ENCODE results near the gene AOPEP. TPM values are rescaled to one million over a fixed set of nuclear protein-coding genes. Genes with fewer than 3 reads are reported as not detected.

Gene AOPEP
- total RNA-seq, 2 experiments from 2014 or later = 9.5 TPM

DNA sequence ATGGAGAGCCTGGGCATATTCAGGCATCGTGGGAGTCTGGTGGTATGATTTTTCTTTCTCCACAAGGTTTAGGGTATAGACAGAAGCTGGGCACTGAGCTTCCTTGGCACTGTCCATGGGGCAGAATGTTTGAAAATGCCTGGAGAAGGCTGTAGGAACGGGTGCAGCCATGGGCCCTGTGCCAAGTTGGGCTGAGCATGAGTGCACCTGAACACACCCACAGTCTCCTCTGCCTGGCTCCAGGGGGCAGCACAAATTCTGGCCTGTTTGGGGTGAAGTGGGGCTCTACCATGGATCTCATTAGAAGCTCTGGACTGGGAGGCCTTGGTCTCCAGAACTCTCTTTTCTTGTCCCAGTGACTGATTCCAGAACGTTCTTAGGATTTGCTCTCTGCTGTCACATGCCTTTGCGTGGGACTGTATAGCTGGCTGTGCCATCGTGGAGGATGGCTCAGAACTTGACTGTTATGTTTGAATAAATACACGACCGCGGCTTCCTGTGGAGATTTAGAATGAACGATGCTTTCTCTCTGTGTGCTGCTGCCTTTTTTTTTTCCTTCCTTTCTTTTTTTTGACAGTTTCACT lies 361.3 kb downstream of the AOPEP start:
- Mint-ChIP-seq H3K27me3 (no peaks in the 10 kb centered on the region), H3K9me3 (no peaks in the 10 kb centered on the region), H3K27ac (no peak overlapping the region), H3K4me1 (peaks cover 4% of the 10 kb centered on the region), H3K4me3 (no peak overlapping the region), H3K36me3 (no peaks in the 10 kb centered on the region)
- ATAC-seq (ENCODE audit: low read depth) (no peak), DNase-seq (no peak)
- POLR2A ChIA-PET = no interaction called here

DNA sequence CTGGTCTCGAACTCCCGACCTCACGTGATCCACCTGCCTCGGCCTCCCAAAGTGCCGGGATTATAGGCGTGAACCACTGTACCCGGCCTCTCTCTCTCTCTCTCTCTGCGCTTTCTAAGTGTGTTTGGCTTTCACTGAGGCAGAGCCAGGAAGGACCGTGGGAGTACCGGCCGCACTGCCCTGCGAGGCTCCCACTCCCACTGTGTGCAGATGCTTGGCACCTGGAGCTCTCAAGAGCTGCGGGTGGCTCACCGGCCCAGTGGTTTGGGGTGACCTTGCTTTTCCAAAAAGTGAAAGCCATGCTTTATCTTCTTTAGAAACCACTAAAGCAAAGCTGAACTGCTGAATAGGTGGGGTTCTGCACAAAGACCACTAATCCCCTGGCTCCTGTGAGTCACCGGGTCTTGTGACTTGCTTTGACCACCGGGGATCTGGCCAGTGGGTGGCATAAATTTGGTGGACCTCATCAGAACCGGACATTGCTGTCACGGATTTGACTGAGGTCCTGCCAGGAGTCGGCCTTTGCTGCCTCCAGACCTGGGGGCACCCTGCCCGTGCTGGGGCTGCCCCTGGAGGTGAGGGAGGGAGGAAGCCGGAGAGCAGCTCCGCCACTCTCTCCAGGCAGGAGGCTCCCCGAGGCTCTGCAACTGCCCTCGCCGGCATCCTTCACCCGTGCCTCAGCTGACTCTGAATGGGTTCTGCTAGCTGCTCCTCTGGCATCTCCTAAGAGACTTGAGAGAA lies 362.1 kb downstream of the AOPEP start:
- peaks cover 7% of the 10 kb centered on the region for H3K4me1 Mint-ChIP-seq
- POLR2A ChIA-PET = no interaction called here
- H3K4me3 Mint-ChIP-seq = no peak overlapping the region
- H3K27me3 Mint-ChIP-seq = no peaks in the 10 kb centered on the region
- no peak overlapping the region for H3K27ac Mint-ChIP-seq
- H3K9me3 Mint-ChIP-seq = no peaks in the 10 kb centered on the region
- ATAC-seq (ENCODE audit: low read depth) (no peak), DNase-seq (no peak)
- H3K36me3 Mint-ChIP-seq = no peaks in the 10 kb centered on the region

- Mint-ChIP-seq H3K27me3 (no peaks in the 10 kb centered on the region), H3K4me3 (no peak overlapping the region), H3K36me3 (no peaks in the 10 kb centered on the region), H3K4me1 (peaks cover 9% of the 10 kb centered on the region), H3K9me3 (no peaks in the 10 kb centered on the region), H3K27ac (no peak overlapping the region)
- POLR2A ChIA-PET = no interaction called here
- DNase-seq = no peak
- ATAC-seq (ENCODE audit: low read depth) = no peak
Measured at GRCh38 chr9:95089257-95090022, 362.9 kb downstream of the AOPEP start.

- Mint-ChIP-seq H3K27ac (no peak overlapping the region), H3K9me3 (no peaks in the 10 kb centered on the region), H3K4me3 (no peak overlapping the region), H3K27me3 (no peaks in the 10 kb centered on the region), H3K4me1 (peaks cover 9% of the 10 kb centered on the region), H3K36me3 (no peaks in the 10 kb centered on the region)
- POLR2A ChIA-PET = no interaction called here
- ATAC-seq (ENCODE audit: low read depth) (no peak), DNase-seq (no peak)
Measured at GRCh38 chr9:95090023-95090791, 363.7 kb downstream of the AOPEP start.

DNA sequence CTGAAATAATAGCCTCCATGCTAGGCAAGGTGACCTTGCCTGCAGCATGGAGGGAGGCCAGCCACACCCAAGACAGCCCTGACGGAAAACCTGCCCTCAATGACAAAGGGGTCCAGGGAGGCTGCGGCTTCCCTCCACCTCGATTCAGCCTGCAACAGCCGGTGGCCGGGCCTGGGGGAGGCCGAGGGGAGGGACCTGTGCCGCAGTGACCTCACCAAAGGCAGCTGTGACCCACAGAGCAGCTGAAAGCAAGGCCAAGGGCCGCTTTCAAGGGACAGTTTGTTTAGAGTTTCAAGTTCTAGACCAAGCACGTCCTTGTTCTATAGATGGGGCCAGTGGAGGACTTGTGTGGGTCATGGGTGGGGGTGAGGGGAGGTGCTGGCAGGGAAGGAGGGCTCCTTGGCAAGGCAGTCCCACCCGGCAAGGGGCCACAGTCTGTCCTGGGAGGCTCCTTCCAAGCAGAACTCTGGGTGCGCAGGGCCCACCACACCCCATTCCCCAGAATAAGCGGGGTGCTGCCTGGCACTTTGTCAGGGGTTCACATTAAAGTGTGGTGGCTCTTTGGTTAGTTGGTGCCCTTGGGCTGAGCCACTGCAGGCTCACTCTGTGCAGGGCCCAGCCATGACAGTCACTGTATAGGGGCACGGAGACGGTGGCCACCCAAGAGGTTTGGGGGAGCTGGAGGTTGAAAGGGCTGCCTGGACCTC lies 364.5 kb downstream of the AOPEP start:
- Mint-ChIP-seq H3K4me1 (peaks cover 9% of the 10 kb centered on the region), H3K4me3 (no peak overlapping the region), H3K36me3 (no peaks in the 10 kb centered on the region), H3K9me3 (no peaks in the 10 kb centered on the region), H3K27ac (no peak overlapping the region), H3K27me3 (no peaks in the 10 kb centered on the region)
- DNase-seq (no peak), ATAC-seq (ENCODE audit: low read depth) (no peak)
- POLR2A ChIA-PET = no interaction called here

GRCh38 chr9:95091601-95092261 lies 365.2 kb downstream of the AOPEP start:
- Mint-ChIP-seq H3K4me3 (no peak overlapping the region), H3K4me1 (peaks cover 9% of the 10 kb centered on the region), H3K27me3 (no peaks in the 10 kb centered on the region), H3K27ac (no peak overlapping the region), H3K9me3 (no peaks in the 10 kb centered on the region), H3K36me3 (no peaks in the 10 kb centered on the region)
- ATAC-seq (ENCODE audit: low read depth) (no peak), DNase-seq (no peak)
- POLR2A ChIA-PET = no interaction called here

DNA sequence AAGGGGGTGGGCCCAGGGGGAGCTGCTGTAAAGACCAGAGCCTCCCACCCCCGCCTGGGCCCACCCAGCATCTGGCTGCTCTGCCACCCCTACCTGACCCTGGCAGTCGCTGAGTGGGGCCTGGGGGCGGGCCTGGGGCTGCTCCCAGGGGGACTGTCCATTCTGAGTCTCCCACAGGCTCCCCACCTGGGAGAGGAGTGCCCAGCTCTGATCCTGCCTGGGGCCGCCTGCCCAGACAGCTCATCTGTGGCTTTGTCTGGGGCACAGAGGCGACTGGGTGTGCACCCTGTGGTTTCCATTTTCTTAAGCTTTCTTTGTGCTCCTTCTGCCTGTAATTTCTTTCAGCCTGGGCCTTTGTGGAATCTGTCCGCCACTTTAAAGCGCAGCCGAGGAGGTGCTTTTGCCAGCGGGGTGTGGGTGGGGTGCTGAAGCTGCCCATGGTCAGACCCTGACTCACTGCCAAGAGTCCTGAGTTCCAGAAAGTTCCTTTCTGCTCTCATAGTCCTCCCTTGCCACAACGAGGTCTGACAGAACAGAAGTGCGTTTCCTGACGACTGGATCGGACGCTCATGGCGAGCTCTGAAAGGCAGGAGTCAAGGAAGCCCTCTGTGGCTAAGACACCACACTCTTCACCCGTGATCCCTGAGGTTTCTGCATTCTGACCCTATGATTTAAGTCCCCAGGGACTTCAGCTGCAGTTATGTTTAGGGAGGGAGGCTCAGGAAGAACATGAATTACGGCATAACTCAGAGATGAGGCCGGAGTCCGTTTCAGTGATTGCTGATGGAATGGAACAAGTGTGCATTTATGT lies 366.0 kb downstream of the AOPEP start:
- POLR2A ChIA-PET = no interaction called here
- Mint-ChIP-seq H3K4me1 (peaks cover 9% of the 10 kb centered on the region), H3K36me3 (no peaks in the 10 kb centered on the region), H3K27me3 (no peaks in the 10 kb centered on the region), H3K4me3 (no peak overlapping the region), H3K27ac (no peak overlapping the region), H3K9me3 (no peaks in the 10 kb centered on the region)
- DNase-seq = no peak
- ATAC-seq (ENCODE audit: low read depth) = peak; percentile 57

DNA sequence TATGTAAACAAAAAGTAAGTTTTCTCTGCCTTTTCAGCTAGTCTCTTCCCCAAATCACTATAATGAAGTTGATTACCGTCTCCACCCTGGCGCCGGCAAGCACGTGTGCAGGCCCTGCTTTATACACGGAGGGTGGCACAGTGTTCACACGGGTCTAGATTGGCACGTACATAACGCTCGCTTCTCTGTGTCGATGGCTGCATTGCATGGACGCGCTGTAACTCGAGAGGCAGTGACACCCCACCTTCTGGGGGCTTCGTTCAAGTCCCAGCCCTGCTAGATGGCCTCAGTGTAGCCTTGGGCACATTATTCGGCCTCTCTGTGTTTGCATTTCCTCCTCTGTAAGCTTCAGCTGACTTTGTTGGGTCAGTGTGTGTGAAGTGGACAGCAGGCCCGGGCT lies 367.1 kb downstream of the AOPEP start:
- ATAC-seq (ENCODE audit: low read depth) (no peak), DNase-seq (no peak)
- H3K4me1 Mint-ChIP-seq = peaks cover 9% of the 10 kb centered on the region
- no peaks in the 10 kb centered on the region for H3K27me3 Mint-ChIP-seq
- H3K4me3 Mint-ChIP-seq = no peak overlapping the region
- no peak overlapping the region for H3K27ac Mint-ChIP-seq
- no peaks in the 10 kb centered on the region for H3K36me3 Mint-ChIP-seq
- H3K9me3 Mint-ChIP-seq = no peaks in the 10 kb centered on the region
- POLR2A ChIA-PET = no interaction called here

DNA sequence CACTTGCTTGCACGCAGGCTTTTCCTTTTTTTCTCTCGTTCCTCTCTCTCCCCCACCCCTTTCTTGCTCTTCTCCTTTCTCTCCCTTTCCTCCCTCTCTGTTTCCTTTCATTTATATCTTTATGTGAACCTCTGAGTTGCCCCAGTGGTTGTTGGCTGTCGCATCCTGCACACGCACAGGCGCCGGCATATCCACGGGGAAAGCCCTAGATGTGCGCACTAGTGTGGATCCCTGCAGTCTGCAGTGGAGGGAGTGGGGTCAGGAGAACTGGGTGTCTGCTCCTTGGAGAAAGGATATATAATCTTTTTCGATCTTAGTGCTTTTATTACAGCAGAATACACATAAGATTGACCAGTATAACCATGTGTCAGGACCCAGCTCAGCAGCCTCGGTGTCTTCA lies 367.5 kb downstream of the AOPEP start:
- H3K27me3 Mint-ChIP-seq = no peaks in the 10 kb centered on the region
- POLR2A ChIA-PET = no interaction called here
- no peaks in the 10 kb centered on the region for H3K36me3 Mint-ChIP-seq

DNA sequence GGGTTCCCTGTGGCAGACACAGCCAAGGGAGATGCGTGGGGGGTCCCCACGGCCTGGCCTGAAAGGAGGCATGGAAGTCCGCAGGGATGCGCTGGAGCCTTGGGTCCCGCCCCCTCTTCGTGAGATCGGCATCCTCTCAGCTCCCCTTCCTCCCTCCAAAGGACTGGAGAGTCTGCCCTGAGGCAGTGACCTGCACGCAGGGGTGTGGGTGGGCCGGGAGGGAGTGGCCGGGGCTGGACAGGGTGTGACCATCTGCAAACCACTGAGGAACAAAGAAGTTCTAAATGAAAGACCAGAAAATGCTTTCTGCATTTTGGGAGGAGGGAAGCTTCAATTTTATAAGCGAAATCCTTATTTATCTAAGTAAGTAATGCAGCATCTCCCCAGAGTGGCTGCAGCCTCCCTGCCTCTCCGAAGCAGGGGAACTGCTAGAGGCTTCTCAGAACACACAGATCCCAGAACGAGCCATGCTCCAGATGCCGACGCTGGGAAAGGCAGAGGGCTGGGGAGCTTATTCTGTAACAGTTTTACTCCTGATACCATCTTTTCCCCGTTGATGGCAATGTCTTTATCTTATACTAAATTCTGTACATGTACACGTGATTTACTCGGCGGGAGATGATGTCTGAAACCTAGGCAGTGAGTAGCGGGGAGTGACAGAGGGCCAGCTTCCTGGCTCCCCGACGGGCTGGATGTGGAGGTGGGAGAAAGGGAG lies 369.3 kb downstream of the AOPEP start:
- Mint-ChIP-seq H3K27me3 (no peaks in the 10 kb centered on the region), H3K4me1 (peaks cover 9% of the 10 kb centered on the region), H3K9me3 (no peaks in the 10 kb centered on the region), H3K27ac (no peak overlapping the region), H3K4me3 (no peak overlapping the region), H3K36me3 (no peaks in the 10 kb centered on the region)
- POLR2A ChIA-PET = no interaction called here
- DNase-seq = no peak
- no peak for ATAC-seq (ENCODE audit: low read depth)

More for the DNA sequence above, 367.5 kb downstream of the AOPEP start:
- no peak for DNase-seq
- no peak overlapping the region for H3K27ac Mint-ChIP-seq
- H3K4me1 Mint-ChIP-seq = peaks cover 9% of the 10 kb centered on the region
- no peaks in the 10 kb centered on the region for H3K9me3 Mint-ChIP-seq
- no peak for ATAC-seq (ENCODE audit: low read depth)
- no peak overlapping the region for H3K4me3 Mint-ChIP-seq

GRCh38 chr9:95096381-95096780 lies 369.9 kb downstream of the AOPEP start:
- Mint-ChIP-seq H3K4me3 (no peak overlapping the region), H3K36me3 (no peaks in the 10 kb centered on the region), H3K9me3 (no peaks in the 10 kb centered on the region), H3K4me1 (peaks cover 9% of the 10 kb centered on the region), H3K27ac (no peak overlapping the region), H3K27me3 (no peaks in the 10 kb centered on the region)
- POLR2A ChIA-PET = no interaction called here
- no peak for ATAC-seq (ENCODE audit: low read depth)
- DNase-seq = no peak

DNA sequence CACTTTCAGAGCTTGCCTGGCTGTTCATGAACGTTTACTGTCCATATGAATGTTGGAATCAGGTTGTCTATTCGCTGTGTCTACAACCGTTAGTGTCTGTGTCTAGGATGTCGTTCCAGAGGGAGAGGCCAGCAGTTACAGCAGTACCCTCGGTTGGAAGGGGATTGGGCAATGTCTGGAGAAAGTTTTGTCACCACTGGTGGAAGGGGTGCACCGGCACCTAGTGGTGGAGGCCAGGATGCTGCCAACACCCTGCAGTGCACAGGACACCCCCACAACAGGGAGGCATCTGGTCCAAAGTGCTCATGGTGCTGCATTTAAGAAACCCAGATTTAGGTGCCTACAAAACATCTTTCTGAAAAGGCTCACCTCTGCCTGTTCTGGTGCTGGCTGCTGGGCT lies 370.3 kb downstream of the AOPEP start:
- no peaks in the 10 kb centered on the region for H3K36me3 Mint-ChIP-seq
- peaks cover 9% of the 10 kb centered on the region for H3K4me1 Mint-ChIP-seq
- H3K27ac Mint-ChIP-seq = no peak overlapping the region
- no peaks in the 10 kb centered on the region for H3K27me3 Mint-ChIP-seq
- POLR2A ChIA-PET = no interaction called here
- no peak overlapping the region for H3K4me3 Mint-ChIP-seq
- ATAC-seq (ENCODE audit: low read depth) (no peak), DNase-seq (no peak)
- H3K9me3 Mint-ChIP-seq = no peaks in the 10 kb centered on the region
